Mesendoderm (in vitro differentiated cells): ENCODE data around the gene COMMD1. TPM values are rescaled to one million over a fixed set of nuclear protein-coding genes. Genes with fewer than 3 reads are reported as not detected.
A peak's percentile ranks its signal among the peaks of the same experiment; 100 is the strongest.
"Not testable (repeated sequence)": the region's sequence is repeated elsewhere in the genome, so short reads cannot be mapped to it uniquely, and the experiment has no call there.

Experiments
- DNase-seq: peaks from one replicate; pipeline ENCODE4 v3.0.0; 2013
- H2AK5ac ChIP-seq: 2 replicates; pipeline ENCODE4 v1.6.1; 2013; ENCODE audit warnings: low read length, inconsistent platforms
- H2BK120ac ChIP-seq: 2 replicates; pipeline ENCODE4 v1.6.1; 2013; ENCODE audit warnings: low read depth, mild to moderate bottlenecking, low read length, moderate library complexity, mixed read lengths
- H2BK15ac ChIP-seq: replicated peaks from 2 replicates; pipeline ENCODE4 v1.6.1; 2013; ENCODE audit warnings: low read depth, mild to moderate bottlenecking, moderate library complexity
- H2BK5ac ChIP-seq: 2 replicates; pipeline ENCODE4 v1.6.1; 2013; ENCODE audit warnings: low read length, inconsistent platforms
- H3K18ac ChIP-seq: 2 replicates; pipeline ENCODE4 v1.6.1; 2013; ENCODE audit warnings: mild to moderate bottlenecking, low read length, mixed read lengths
- H3K23ac ChIP-seq: one replicate; pipeline ENCODE4 v1.6.1; 2013; ENCODE audit warnings: low read length
- H3K27ac ChIP-seq: 2 replicates; pipeline ENCODE4 v1.5.1; 2013; ENCODE audit warnings: low read depth, mild to moderate bottlenecking, inconsistent platforms, low read length, moderate library complexity
- H3K27me3 ChIP-seq: 2 replicates; pipeline ENCODE4 v1.6.1; 2013; ENCODE audit warnings: low read length, control low read depth, mild to moderate bottlenecking, inconsistent platforms; ENCODE audit not compliant: insufficient read depth, poor library complexity
- H3K36me3 ChIP-seq: 2 replicates; pipeline ENCODE4 v1.6.1; 2013; ENCODE audit warnings: low read length, inconsistent platforms; ENCODE audit not compliant: control insufficient read depth, insufficient read depth
- H3K4ac ChIP-seq: one replicate; pipeline ENCODE4 v1.6.1; 2013; ENCODE audit warnings: low read depth, mild to moderate bottlenecking, low read length, moderate library complexity
- H3K4me1 ChIP-seq: 2 replicates; pipeline ENCODE4 v1.6.1; 2013; ENCODE audit warnings: low read depth, low read length, inconsistent platforms; ENCODE audit not compliant: control insufficient read depth
- H3K4me2 ChIP-seq: 2 replicates; pipeline ENCODE4 v1.6.1; 2013; ENCODE audit warnings: low read length
- H3K4me3 ChIP-seq: 2 replicates; pipeline ENCODE4 v1.5.1; 2013; ENCODE audit warnings: mild to moderate bottlenecking, low read length
- H3K56ac ChIP-seq: one replicate; pipeline ENCODE4 v1.6.1; 2013; ENCODE audit warnings: low read length
- H3K79me1 ChIP-seq: 2 replicates; pipeline ENCODE4 v1.6.1; 2013; ENCODE audit warnings: low read length, inconsistent platforms
- H3K79me2 ChIP-seq: 2 replicates; pipeline ENCODE4 v1.6.1; 2013; ENCODE audit warnings: mild to moderate bottlenecking, low read length; ENCODE audit not compliant: control insufficient read depth, insufficient read depth
- H3K9ac ChIP-seq: 2 replicates; pipeline ENCODE4 v1.6.1; 2013; ENCODE audit warnings: low read length, inconsistent platforms
- H4K5ac ChIP-seq: one replicate; pipeline ENCODE4 v1.6.1; 2013; ENCODE audit warnings: low read length
- H4K8ac ChIP-seq: one replicate; pipeline ENCODE4 v1.6.1; 2013; ENCODE audit warnings: low read depth, mild to moderate bottlenecking, control low read depth, low read length, moderate library complexity
- WGBS: extraction: QIAGEN DNeasy Blood & Tissue Kit; methylation state at CpG from one replicate; pipeline ENCODE4 v1.1.7; 2013; ENCODE audit warnings: low lambda C conversion rate, missing lambda C conversion rate; ENCODE audit not compliant: insufficient coverage; ENCODE audit errors: extremely low coverage; 5-methylcytosine and 5-hydroxymethylcytosine counted together
- polyA plus RNA-seq, 2 experiments: library from polyadenylated mRNA; stranded (reverse); fragments of 200-250 nt; gene quantifications; one replicate each; pipeline ENCODE4 v1.2.3, GENCODE V29; 2013

The COMMD1 gene
- 44.7 TPM for polyA plus RNA-seq (2013, experiment 1 of 2)
- polyA plus RNA-seq (2013, experiment 2 of 2): 42.2 TPM

DNA sequence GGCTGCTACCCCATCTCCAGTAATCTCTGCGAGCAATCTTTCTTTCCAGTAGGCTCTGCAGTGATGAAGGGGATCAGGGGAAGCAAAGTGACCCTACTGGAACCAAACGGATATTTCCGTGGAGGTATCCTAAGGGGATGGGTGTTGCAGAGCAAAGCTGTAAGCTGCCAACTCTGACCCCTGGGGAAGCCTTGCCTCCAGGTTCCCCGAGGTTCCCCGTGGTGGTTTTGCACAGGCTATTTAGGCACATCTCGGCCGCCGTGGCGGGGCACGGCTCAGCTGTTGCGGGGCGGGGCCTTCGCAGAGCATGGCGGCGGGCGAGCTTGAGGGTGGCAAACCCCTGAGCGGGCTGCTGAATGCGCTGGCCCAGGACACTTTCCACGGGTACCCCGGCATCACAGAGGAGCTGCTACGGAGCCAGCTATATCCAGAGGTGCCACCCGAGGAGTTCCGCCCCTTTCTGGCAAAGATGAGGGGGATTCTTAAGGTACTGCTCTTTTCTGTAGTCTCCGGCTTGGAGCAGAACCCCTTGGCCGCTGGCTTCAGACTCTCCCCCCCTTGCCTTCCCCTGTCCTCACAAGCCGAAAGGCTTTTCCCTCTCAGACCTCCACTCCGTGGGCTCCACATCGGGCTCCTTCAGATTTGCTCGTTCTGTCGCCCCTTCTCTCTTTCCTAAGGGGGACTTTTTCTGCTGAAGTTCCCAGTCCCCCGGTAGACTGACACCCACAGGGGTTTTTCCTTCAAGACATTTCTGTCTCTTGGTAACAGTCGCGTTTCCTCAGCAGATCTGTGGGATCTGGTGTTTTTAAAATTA lies at the start of gene COMMD1:
TSS of gene COMMD1 (plus strand) at position 303 of the 814 bp plus-strand sequence. CDS start at position 308, 5 bp downstream.
- no peak within 1 kb of the TSS for H3K18ac ChIP-seq
- no peaks in the 10 kb centered on the region for H3K4me1 ChIP-seq
- WGBS: no CpG with 5 or more reads among the region's 33 CpGs
- no peaks in the 10 kb centered on the region for H3K27me3 ChIP-seq
- H2BK15ac ChIP-seq: no peak within 1 kb of the TSS
- no peak within 1 kb of the TSS for H2BK120ac ChIP-seq
- peak within 1 kb of the TSS; percentile 50 for H3K4me2 ChIP-seq
- H3K79me1 ChIP-seq: no peaks in the 10 kb centered on the region
- peak within 1 kb of the TSS; percentile 81 for H3K4me3 ChIP-seq
- peak within 1 kb of the TSS; percentile 87 for H3K56ac ChIP-seq
- H3K4ac ChIP-seq: no peak within 1 kb of the TSS
- H3K36me3 ChIP-seq: no peaks in the 10 kb centered on the region
- no peak within 1 kb of the TSS for H3K23ac ChIP-seq
- peak within 1 kb of the TSS; percentile 73 for H3K9ac ChIP-seq
- H3K27ac ChIP-seq: no peak within 1 kb of the TSS
- no peak within 1 kb of the TSS for H2AK5ac ChIP-seq
- no peak within 1 kb of the TSS for H4K8ac ChIP-seq
- peak; percentile 75 for DNase-seq
- H3K79me2 ChIP-seq: no peaks in the 10 kb centered on the region
- H2BK5ac ChIP-seq: no peak within 1 kb of the TSS
- no peak within 1 kb of the TSS for H4K5ac ChIP-seq

DNA sequence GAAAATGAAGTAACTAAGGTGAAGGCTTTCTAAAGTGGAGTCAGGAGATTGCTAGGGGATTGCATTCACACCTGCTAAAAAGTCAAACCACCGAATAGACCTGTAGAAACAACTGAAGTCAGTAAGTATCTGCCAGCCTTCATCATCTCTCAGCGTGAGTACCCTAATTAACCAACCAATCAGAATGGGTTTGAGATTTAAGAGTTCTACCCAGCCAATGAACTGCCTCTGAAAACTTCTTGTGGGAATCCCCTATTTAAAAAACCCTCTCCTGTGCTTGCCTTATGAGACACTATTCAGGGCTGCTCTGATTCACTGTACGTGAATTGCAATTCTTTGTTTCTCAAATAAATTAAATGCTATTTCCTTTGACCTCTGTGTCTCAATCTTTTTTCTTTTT lies 48.2 kb upstream of the COMMD1 start:
- WGBS: no CpG with 5 or more reads among the region's 3 CpGs
- no peak overlapping the region for H3K4ac ChIP-seq

DNA sequence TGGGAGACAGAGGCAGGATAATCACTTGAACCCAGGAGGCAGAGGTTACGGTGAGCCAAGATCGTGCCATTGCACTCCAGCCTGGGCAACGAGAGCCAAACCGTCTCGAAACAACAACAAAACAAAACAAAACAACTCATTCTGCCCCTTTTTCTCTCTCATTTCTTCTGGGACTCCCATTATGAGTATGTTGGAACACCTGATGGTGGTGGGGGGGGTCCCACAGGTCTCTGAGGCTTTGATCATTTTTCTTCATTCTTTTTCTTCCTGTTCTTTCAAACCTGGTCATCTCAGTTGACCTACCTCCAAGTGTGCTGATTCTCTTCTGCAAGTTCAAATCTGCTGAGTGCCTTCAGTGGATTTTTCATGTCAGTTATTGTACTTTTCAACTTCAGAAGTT lies 43.4 kb upstream of the COMMD1 start:
- Histone ChIP-seq H2BK120ac (no peak overlapping the region), H3K27ac (no peak overlapping the region), H2BK15ac (no peak overlapping the region), H3K56ac (no peak overlapping the region), H3K4me2 (no peak overlapping the region), H3K4me3 (no peak overlapping the region), H3K23ac (no peak overlapping the region), H3K27me3 (no peaks in the 10 kb centered on the region), H4K8ac (no peak overlapping the region), H3K9ac (no peak overlapping the region), H3K36me3 (peaks cover 4% of the 10 kb centered on the region), H3K4ac (no peak overlapping the region), H2BK5ac (no peak overlapping the region), H2AK5ac (no peak overlapping the region), H3K18ac (no peak overlapping the region), H3K79me2 (no peaks in the 10 kb centered on the region), H3K4me1 (no peaks in the 10 kb centered on the region), H4K5ac (no peak overlapping the region), H3K79me1 (no peaks in the 10 kb centered on the region)
- no CpG with 5 or more reads among the region's 5 CpGs for WGBS
- DNase-seq: no peak

More for the DNA sequence above, 48.2 kb upstream of the COMMD1 start:
- Histone ChIP-seq H3K9ac (no peak overlapping the region), H3K79me1 (no peaks in the 10 kb centered on the region), H3K27ac (no peak overlapping the region), H3K4me2 (no peak overlapping the region), H3K56ac (no peak overlapping the region), H3K23ac (no peak overlapping the region), H4K8ac (no peak overlapping the region), H4K5ac (no peak overlapping the region), H2AK5ac (no peak overlapping the region), H3K27me3 (no peaks in the 10 kb centered on the region), H3K18ac (no peak overlapping the region), H3K79me2 (no peaks in the 10 kb centered on the region), H3K4me3 (no peak overlapping the region), H3K4me1 (no peaks in the 10 kb centered on the region), H2BK15ac (no peak overlapping the region), H2BK5ac (no peak overlapping the region), H2BK120ac (no peak overlapping the region), H3K36me3 (no peaks in the 10 kb centered on the region)
- DNase-seq: no peak

DNA sequence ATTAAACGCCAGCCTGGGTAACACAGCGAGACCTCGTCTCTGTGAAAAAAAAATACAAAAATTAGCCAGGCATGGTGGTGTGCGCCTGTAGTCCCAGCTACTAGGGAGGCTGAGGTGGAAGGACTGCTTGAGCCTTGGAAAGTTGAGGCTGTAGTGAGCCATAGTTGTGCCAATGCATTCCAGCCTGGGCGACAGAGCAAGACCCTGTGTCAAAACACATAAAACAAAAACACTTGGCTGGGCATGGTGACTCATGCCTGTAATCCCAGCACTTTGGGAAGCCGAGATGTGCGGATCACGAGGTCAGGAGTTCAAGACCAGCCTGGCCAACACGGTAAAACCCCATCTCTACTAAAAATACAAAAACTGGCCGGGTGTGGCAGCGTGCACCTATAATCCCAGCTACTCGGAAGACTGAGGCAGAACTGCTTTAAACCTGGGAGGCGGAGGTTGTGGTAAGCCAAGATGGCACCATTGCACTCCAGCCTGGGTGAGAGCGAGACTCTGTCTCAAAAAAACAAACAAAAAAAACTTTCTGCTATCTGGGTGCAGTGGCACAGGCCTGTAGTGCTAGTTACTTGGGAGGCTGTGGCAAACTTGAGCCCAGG lies 38.9 kb upstream of the COMMD1 start:
- H2BK15ac ChIP-seq, H3K23ac ChIP-seq, H3K27me3 ChIP-seq, H2BK5ac ChIP-seq, DNase-seq, H3K9ac ChIP-seq, H2BK120ac ChIP-seq, H3K4me2 ChIP-seq, H3K79me2 ChIP-seq, H3K79me1 ChIP-seq, H3K56ac ChIP-seq, H3K4ac ChIP-seq, H3K4me3 ChIP-seq, H2AK5ac ChIP-seq, H3K4me1 ChIP-seq, H4K5ac ChIP-seq, H3K18ac ChIP-seq, H3K27ac ChIP-seq, H4K8ac ChIP-seq: not testable (repeated sequence)
- WGBS: no CpG with 5 or more reads among the region's 14 CpGs
- peaks cover 11% of the 10 kb centered on the region for H3K36me3 ChIP-seq

DNA sequence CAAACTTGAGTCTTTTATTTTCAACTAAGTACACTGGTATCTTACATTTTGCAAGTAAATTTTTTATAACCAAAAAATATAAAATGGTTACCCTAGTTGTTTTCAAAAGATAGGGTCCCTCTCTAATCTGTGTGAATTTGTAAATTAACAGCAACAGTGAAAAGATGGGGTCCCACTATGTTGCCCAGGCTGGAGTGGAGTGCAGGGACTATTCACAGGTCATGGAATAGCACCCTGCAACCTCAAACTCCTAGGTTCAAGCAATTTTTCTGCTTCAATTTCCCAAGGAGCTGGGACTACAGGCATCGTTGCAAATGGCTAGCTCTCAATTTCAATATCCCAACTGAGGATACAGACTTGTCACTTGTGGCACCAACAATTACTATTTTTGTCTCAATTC lies 29.1 kb upstream of the COMMD1 start:
- DNase-seq: no peak
- Histone ChIP-seq H3K4me3 (no peak overlapping the region), H3K4ac (no peak overlapping the region), H2AK5ac (no peak overlapping the region), H3K9ac (no peak overlapping the region), H3K27ac (no peak overlapping the region), H3K56ac (no peak overlapping the region), H4K8ac (no peak overlapping the region), H3K79me2 (no peaks in the 10 kb centered on the region), H2BK120ac (no peak overlapping the region), H3K79me1 (peaks cover 3% of the 10 kb centered on the region), H2BK5ac (no peak overlapping the region), H2BK15ac (no peak overlapping the region), H3K27me3 (no peaks in the 10 kb centered on the region), H3K4me1 (no peaks in the 10 kb centered on the region), H4K5ac (no peak overlapping the region), H3K18ac (no peak overlapping the region), H3K36me3 (peaks cover 17% of the 10 kb centered on the region), H3K4me2 (no peak overlapping the region), H3K23ac (no peak overlapping the region)
- no CpG with 5 or more reads among the region's 1 CpG for WGBS
